GM23338 (cell line): ENCODE results near the gene RNF150. TPM values are rescaled to one million over a fixed set of nuclear protein-coding genes. Genes with fewer than 3 reads are reported as not detected.

Experiments
- ATAC-seq: fragments of 200-7000 bp; cut with Tn5 transposase; 3 replicates; pipeline ENCODE4 v1.9.1; 2020
- DNase-seq: peaks from one replicate; pipeline ENCODE4 v3.0.0-alpha.2; 2015; ENCODE audit warnings: low spot score
- H2AFZ ChIP-seq: fragments of 200-600 bp; sonication (generic); 2 replicates; pipeline ENCODE4 v1.8.0; 2016; ENCODE audit warnings: antibody characterized with exemption, mild to moderate bottlenecking, moderate library complexity
- H3F3A ChIP-seq: fragments of 200-600 bp; sonication (generic); replicated peaks from 2 replicates; pipeline ENCODE4 v1.8.0; 2017; ENCODE audit warnings: antibody characterized with exemption, mixed run types, low read depth
- H3K27ac ChIP-seq: fragments of 200-600 bp; sonication (generic); 2 replicates; pipeline ENCODE4 v1.6.1; 2016; ENCODE audit warnings: low read depth
- H3K27me3 ChIP-seq: fragments of 200-600 bp; sonication (generic); 2 replicates; pipeline ENCODE4 v1.8.0; 2016; ENCODE audit warnings: mild to moderate bottlenecking, mixed run types, moderate library complexity; ENCODE audit not compliant: insufficient read depth
- H3K36me3 ChIP-seq: fragments of 200-600 bp; sonication (generic); 2 replicates; pipeline ENCODE4 v1.8.0; 2016; ENCODE audit warnings: mild to moderate bottlenecking; ENCODE audit not compliant: insufficient read depth
- H3K4me1 ChIP-seq: fragments of 200-600 bp; sonication (generic); 2 replicates; pipeline ENCODE4 v1.8.0; 2016; ENCODE audit warnings: mild to moderate bottlenecking, moderate library complexity; ENCODE audit not compliant: insufficient read depth
- H3K4me2 ChIP-seq: fragments of 200-600 bp; sonication (generic); 2 replicates; pipeline ENCODE4 v1.7.1; 2017; ENCODE audit warnings: mixed run types
- H3K4me3 ChIP-seq: fragments of 200-600 bp; sonication (generic); 2 replicates; pipeline ENCODE4 v1.6.1; 2016; ENCODE audit warnings: mixed run types
- H3K79me2 ChIP-seq: fragments of 200-600 bp; sonication (generic); replicated peaks from 2 replicates; pipeline ENCODE4 v1.8.0; 2017; ENCODE audit warnings: mild to moderate bottlenecking; ENCODE audit not compliant: insufficient read depth
- H3K9me2 ChIP-seq: fragments of 200-600 bp; sonication (generic); 2 replicates; pipeline ENCODE4 v1.8.0; 2017; ENCODE audit not compliant: insufficient read depth
- H4K20me1 ChIP-seq: fragments of 200-600 bp; sonication (generic); replicated peaks from 2 replicates; pipeline ENCODE4 v1.8.0; 2017; ENCODE audit warnings: mild to moderate bottlenecking; ENCODE audit not compliant: insufficient read depth
- H3K27ac Mint-ChIP-seq: 2 replicates; pipeline ENCODE4 v1.8.0; 2020; ENCODE audit warnings: inconsistent platforms, mild to moderate bottlenecking, moderate library complexity, mixed read lengths
- H3K27me3 Mint-ChIP-seq: 3 replicates; pipeline ENCODE4 v1.8.0; 2022; ENCODE audit warnings: low read depth, mild to moderate bottlenecking, moderate library complexity, mixed read lengths, inconsistent platforms; ENCODE audit not compliant: insufficient read depth, poor library complexity
- H3K36me3 Mint-ChIP-seq: 3 replicates; pipeline ENCODE4 v1.8.0; 2021; ENCODE audit warnings: low read depth, mild to moderate bottlenecking, inconsistent platforms, moderate library complexity, mixed read lengths
- H3K4me1 Mint-ChIP-seq: 3 replicates; pipeline ENCODE4 v1.8.0; 2020; ENCODE audit warnings: mild to moderate bottlenecking, inconsistent platforms, mixed read lengths
- H3K4me3 Mint-ChIP-seq: 3 replicates; pipeline ENCODE4 v1.8.0; 2021; ENCODE audit warnings: moderate library complexity, mild to moderate bottlenecking, inconsistent platforms, mixed read lengths
- H3K9me3 Mint-ChIP-seq: 3 replicates; pipeline ENCODE4 v1.8.0; 2020; ENCODE audit warnings: moderate library complexity, mild to moderate bottlenecking, inconsistent platforms, mixed read lengths
- CTCF ChIP-seq, 2 experiments: fragments of 200-600 bp in 1 of 2; sonication (generic) in 1 of 2; conservative IDR thresholded peaks; 2 replicates each; pipeline versions ENCODE4 v1.5.1 to v1.6.1; 2016 to 2017; ENCODE audit warnings: antibody characterized with exemption in 2 of 2, low read depth in 2 of 2, mild to moderate bottlenecking in 2 of 2, moderate library complexity in 1 of 2
- EZH2phosphoT487 ChIP-seq: fragments of 200-600 bp; sonication (generic); IDR thresholded peaks from one replicate; pipeline ENCODE4 v1.8.1; 2018; ENCODE audit warnings: antibody characterized with exemption; ENCODE audit not compliant: unreplicated experiment
- JUNB ChIP-seq: IDR thresholded peaks from one replicate; pipeline ENCODE4 v1.6.1; 2016; ENCODE audit warnings: antibody characterized with exemption; ENCODE audit not compliant: unreplicated experiment
- NANOG ChIP-seq: IDR thresholded peaks from 2 replicates; pipeline ENCODE4 v1.6.1; 2016; ENCODE audit warnings: antibody characterized with exemption, borderline replicate concordance
- POLR2AphosphoS5 ChIP-seq: IDR thresholded peaks from 2 replicates; pipeline ENCODE4 v1.6.1; 2016; ENCODE audit warnings: antibody characterized with exemption, low read depth
- STAT1 ChIP-seq: IDR thresholded peaks from one replicate; pipeline ENCODE4 v1.6.1; 2016; ENCODE audit warnings: antibody characterized with exemption; ENCODE audit not compliant: unreplicated experiment
- ZNF114 ChIP-seq: fragments of 250-450 bp; sonication (Bioruptor Pico); IDR thresholded peaks from 2 replicates; pipeline ENCODE4 v1.5.0; 2020; ENCODE audit warnings: mild to moderate bottlenecking, moderate library complexity
- ZNF331 ChIP-seq: fragments of 250-450 bp; sonication (Bioruptor Pico); IDR thresholded peaks from 2 replicates; pipeline ENCODE4 v1.5.0; 2020; ENCODE audit warnings: low read depth, mild to moderate bottlenecking, moderate library complexity
- polyA plus RNA-seq: library from polyadenylated mRNA; unstranded; fragments of >200 nt; fragmentation: Nextera tagmentation; extraction: Ambion mirVana; gene quantifications from 2 replicates; pipeline ENCODE4 v1.2.1, GENCODE V29; 2016
- total RNA-seq: library from RNA; depleted of rRNA; stranded (reverse); fragments of >200 nt; shearing (Covaris generic); gene quantifications from 2 replicates; pipeline ENCODE4 v1.2.3, GENCODE V29; 2014
- TF ChIP-seq, protein P1 (sequence below): IDR thresholded peaks from one replicate; pipeline ENCODE4 v1.6.1; 2018; ENCODE audit warnings: antibody characterized with exemption; ENCODE audit not compliant: unreplicated experiment
- TF ChIP-seq, protein P2 (sequence below): IDR thresholded peaks from 2 replicates; pipeline ENCODE4 v1.6.1; 2016; ENCODE audit warnings: antibody characterized with exemption

Gene RNF150
- total and polyA plus RNA-seq, 2 experiments from 2014 or later = 1.3 to 6.1 TPM

- Histone ChIP-seq H3K27ac (no peak overlapping the region), H3K4me1 (no peaks in the 10 kb centered on the region), H4K20me1 (no peaks in the 10 kb centered on the region), H3K4me2 (no peak overlapping the region), H3K27me3 (no peaks in the 10 kb centered on the region), H3K36me3 (no peaks in the 10 kb centered on the region), H3F3A (no peaks in the 10 kb centered on the region), H3K9me2 (0 out of 2 replicates have a peak, but pooled peaks cover 3% of the 10 kb centered on the region), H3K79me2 (no peaks in the 10 kb centered on the region), H3K4me3 (no peak overlapping the region), H2AFZ (no peak overlapping the region)
- Mint-ChIP-seq H3K27me3 (no peaks in the 10 kb centered on the region), H3K4me3 (no peak overlapping the region), H3K4me1 (no peaks in the 10 kb centered on the region), H3K9me3 (0 out of 3 replicates have a peak, but pooled peaks cover 3% of the 10 kb centered on the region), H3K36me3 (no peaks in the 10 kb centered on the region), H3K27ac (no peak overlapping the region)
- DNase-seq (no peak), ATAC-seq (no peak)
- TF ChIP-seq CTCF (conservative IDR thresholded peaks at IDR 0.05; ENCODE audit: low read depth in 2 of 2) (no peak), NANOG (no peak), EZH2phosphoT487 (no peak)
- TF ChIP-seq, protein P1, sequence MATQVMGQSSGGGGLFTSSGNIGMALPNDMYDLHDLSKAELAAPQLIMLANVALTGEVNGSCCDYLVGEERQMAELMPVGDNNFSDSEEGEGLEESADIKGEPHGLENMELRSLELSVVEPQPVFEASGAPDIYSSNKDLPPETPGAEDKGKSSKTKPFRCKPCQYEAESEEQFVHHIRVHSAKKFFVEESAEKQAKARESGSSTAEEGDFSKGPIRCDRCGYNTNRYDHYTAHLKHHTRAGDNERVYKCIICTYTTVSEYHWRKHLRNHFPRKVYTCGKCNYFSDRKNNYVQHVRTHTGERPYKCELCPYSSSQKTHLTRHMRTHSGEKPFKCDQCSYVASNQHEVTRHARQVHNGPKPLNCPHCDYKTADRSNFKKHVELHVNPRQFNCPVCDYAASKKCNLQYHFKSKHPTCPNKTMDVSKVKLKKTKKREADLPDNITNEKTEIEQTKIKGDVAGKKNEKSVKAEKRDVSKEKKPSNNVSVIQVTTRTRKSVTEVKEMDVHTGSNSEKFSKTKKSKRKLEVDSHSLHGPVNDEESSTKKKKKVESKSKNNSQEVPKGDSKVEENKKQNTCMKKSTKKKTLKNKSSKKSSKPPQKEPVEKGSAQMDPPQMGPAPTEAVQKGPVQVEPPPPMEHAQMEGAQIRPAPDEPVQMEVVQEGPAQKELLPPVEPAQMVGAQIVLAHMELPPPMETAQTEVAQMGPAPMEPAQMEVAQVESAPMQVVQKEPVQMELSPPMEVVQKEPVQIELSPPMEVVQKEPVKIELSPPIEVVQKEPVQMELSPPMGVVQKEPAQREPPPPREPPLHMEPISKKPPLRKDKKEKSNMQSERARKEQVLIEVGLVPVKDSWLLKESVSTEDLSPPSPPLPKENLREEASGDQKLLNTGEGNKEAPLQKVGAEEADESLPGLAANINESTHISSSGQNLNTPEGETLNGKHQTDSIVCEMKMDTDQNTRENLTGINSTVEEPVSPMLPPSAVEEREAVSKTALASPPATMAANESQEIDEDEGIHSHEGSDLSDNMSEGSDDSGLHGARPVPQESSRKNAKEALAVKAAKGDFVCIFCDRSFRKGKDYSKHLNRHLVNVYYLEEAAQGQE = no peak
Measured at GRCh38 chr4:141004823-141005222, 128.4 kb downstream of the RNF150 start.

DNA sequence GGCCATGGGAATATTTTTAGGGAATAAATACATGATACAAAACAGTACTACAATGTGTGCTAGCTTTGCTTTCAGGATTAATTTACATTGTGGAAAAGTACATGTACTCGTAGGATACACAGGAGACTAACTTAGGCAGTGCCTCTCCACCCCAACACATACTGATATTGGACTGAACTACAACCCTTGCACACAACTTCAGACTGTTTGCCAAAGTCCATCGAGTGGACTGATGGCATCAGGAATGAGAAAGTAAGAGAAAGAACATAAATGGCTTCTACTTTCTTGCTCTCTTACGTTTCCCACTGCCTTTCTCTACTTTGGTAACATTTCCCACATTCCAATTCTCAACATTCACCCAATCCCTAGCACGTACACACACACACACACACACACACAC is 130.1 kb downstream of the RNF150 start:
- Histone ChIP-seq H3K4me2 (no peak overlapping the region), H3K4me3 (no peak overlapping the region), H3K4me1 (no peaks in the 10 kb centered on the region), H3K36me3 (no peaks in the 10 kb centered on the region), H3K27me3 (no peaks in the 10 kb centered on the region), H3K27ac (no peak overlapping the region), H3K79me2 (no peaks in the 10 kb centered on the region), H3F3A (no peaks in the 10 kb centered on the region), H4K20me1 (no peaks in the 10 kb centered on the region), H3K9me2 (0 out of 2 replicates have a peak, but pooled peaks cover 8% of the 10 kb centered on the region), H2AFZ (no peak overlapping the region)
- no peaks in the 10 kb centered on the region for H3K9me3 Mint-ChIP-seq
- no peaks in the 10 kb centered on the region for H3K27me3 Mint-ChIP-seq
- no peak for ATAC-seq
- H3K4me1 Mint-ChIP-seq = no peaks in the 10 kb centered on the region
- no peak overlapping the region for H3K27ac Mint-ChIP-seq
- H3K36me3 Mint-ChIP-seq = no peaks in the 10 kb centered on the region
- DNase-seq = no peak
- no peak overlapping the region for H3K4me3 Mint-ChIP-seq
- TF ChIP-seq ZNF331 (CRISPR knock-in tag) (no peak), ZNF114 (CRISPR knock-in tag) (no peak), EZH2phosphoT487 (no peak), POLR2AphosphoS5 (no peak), STAT1 (no peak), JUNB (no peak)
- TF ChIP-seq, protein P2, sequence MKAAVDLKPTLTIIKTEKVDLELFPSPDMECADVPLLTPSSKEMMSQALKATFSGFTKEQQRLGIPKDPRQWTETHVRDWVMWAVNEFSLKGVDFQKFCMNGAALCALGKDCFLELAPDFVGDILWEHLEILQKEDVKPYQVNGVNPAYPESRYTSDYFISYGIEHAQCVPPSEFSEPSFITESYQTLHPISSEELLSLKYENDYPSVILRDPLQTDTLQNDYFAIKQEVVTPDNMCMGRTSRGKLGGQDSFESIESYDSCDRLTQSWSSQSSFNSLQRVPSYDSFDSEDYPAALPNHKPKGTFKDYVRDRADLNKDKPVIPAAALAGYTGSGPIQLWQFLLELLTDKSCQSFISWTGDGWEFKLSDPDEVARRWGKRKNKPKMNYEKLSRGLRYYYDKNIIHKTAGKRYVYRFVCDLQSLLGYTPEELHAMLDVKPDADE = no peak
